Vagina (tissue), 2 donors: ENCODE results near the gene ZMYND15.

ENCODE experiments used
- CTCF ChIP-seq, 3 experiments: fragments of 450-650 bp in 2 of 3; fragments of 200-600 bp in 1 of 3; sonication (generic) in 1 of 3; IDR thresholded peaks; one replicate each; pipeline ENCODE4 v1.5.1; 2017 to 2019; ENCODE audit warnings: antibody characterized with exemption in 3 of 3, mild to moderate bottlenecking in 2 of 3, moderate library complexity in 2 of 3
- POLR2A ChIP-seq, 2 donors: fragments of 450-650 bp; IDR thresholded peaks; one replicate each; pipeline ENCODE4 v1.6.1; 2017; ENCODE audit warnings: antibody characterized with exemption in 2 of 2, mild to moderate bottlenecking in 2 of 2, moderate library complexity in 2 of 2

DNA sequence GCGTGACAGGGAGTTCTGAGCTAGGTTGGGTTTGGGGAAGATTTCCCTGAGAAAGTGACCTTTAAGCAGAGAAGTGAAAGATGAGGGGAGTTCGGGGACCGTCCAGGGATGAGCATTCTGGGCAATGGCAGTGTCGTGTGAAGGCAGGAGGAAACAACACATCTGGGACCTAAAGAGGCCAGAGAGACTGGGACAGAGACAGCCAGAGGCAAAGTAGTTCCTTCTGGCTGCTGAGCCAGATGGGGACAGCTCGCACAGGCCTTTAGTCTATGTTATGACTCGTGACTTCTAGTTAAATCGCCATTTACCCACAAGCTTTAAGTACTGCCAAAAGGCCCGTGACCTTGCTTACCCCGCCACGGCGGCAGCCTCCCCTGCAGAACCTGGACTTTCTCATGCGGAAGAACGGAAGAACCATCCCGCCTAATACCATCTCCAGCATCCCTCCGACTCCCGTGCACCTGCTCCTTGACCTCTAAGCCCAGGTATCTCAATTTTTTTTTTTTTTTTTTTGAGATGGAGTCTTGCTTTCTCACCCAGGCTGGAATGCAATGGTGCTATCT, 16.9 kb upstream of the ZMYND15 start:
- TF ChIP-seq POLR2A (IDR thresholded peaks at IDR 0.05) (no peak), CTCF (IDR thresholded peaks at IDR 0.05) (no peak)
